ENCODE measurements around the gene ATF1.
"Not testable (repeated sequence)": the region's sequence is repeated elsewhere in the genome, so short reads cannot be mapped to it uniquely, and the experiment has no call there.

Gene ATF1

GRCh38 chr12:50803230-50803875, 39.5 kb downstream of the ATF1 start:
- DNase-seq (ENCODE audit: low read depth), result no peak

DNA sequence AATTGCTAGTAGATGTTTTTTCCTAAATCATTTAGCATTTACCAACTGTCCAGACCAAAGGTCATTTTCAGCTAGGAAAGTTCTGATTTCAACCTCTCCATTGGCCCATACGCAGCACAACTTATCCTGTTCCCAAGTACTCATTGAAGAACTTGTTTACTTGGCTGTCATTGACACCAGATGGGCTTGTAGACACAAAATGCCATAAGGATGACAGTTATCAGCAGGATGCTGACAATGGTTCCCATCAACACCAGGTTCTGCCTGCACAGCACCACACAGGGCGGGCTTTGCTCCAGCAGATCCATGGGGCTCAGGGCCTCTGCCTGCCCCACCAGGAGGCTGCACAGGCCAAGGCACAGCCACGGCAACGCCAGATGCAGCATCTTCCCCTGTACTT, 42.3 kb downstream of the ATF1 start:
- DNase-seq (ENCODE audit: low read depth), result no peak

GRCh38 chr12:50809131-50809530, 45.2 kb downstream of the ATF1 start:
- DNase-seq (ENCODE audit: low read depth), result not testable (repeated sequence)

DNA sequence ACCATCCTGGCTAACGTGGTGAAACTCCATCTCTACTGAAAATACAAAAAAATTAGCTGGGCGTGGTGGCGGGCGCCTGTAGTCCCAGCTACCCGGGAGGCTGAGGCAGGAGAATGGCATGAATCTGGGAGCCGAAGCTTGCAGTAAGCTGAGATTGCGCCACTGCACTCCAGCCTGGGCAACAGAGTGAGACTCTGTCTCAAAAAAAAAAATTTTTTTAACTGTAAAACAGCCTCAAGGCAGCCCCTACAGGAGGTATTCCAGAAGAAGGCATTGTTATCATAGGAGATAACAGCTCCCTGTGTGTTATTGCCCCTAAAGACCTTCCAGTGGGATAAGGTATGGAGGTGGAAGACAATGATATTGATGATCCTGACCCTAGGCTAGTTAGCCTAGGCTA, 51.0 kb downstream of the ATF1 start:
- not testable (repeated sequence) for DNase-seq (ENCODE audit: low read depth)

GRCh38 chr12:50820177-50820576, 56.3 kb downstream of the ATF1 start:
- no peak for DNase-seq (ENCODE audit: low read depth)

- no peak for DNase-seq (ENCODE audit: low read depth)
Measured at GRCh38 chr12:50822082-50822481, 58.2 kb downstream of the ATF1 start.

DNA sequence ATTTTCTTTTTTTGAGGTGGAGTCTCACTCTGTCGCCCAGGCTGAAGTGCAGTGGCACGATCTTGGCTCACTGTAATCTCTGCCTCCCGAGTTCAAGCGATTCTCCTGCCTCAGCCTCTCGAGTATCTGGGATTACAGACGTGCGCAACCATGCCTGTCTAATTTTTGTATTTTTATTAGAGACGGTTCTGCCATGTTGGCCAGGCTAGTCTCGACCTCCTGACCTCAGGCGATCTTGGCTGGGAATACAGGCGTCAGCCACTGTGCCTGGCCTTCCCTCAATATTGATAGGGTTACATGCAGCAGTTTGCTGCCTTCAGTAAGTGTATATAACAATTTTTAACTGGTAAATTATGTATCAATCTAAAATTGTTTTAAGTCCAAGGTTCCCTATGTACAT, 59.8 kb downstream of the ATF1 start:
- not testable (repeated sequence) for DNase-seq (ENCODE audit: low read depth)

GRCh38 chr12:50824914-50825313, 61.0 kb downstream of the ATF1 start:
- no peak for DNase-seq (ENCODE audit: low read depth)

- peak; percentile 23 for DNase-seq (ENCODE audit: low read depth)
Measured at GRCh38 chr12:50825372-50825838, 61.5 kb downstream of the ATF1 start.

DNA sequence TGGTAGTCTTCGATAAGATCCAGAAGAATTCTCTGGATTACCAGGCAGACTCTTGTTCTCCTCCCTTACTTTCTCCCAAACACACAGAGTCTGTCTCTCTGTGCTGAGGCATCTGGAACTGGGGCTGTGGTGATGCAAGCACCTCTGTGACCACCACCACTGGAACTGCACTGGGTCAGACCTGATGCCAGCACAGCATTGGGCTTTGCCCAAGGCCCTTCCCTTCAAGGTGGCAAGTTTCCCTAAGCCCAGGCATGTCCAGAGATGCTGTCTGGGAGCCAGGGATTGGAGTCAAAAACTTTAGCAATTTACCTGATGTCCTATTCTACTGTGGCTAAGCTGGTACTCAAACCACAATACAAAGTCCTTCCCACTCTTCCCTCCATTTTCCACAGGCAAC, 64.2 kb downstream of the ATF1 start:
- no peak for DNase-seq (ENCODE audit: low read depth)

DNA sequence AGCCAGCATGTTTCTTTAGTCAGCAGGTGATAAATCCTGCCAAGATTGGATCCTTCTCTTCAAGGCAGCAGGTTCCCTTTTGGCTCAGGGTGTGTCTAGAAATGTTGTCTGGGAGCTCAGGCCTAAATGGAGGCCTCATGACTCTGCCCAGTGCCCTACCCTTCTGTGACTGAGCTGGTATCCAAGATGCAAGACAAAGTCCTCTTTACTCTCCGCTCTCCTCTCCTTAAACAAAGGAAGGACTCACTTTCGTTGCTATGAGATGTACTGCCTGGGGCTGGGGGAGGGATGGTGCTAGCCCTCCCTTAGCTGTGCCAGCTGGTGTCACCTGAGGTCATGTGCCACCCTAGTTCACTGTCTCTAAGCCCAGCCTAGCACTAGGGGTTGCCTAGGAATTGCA, 65.0 kb downstream of the ATF1 start:
- DNase-seq (ENCODE audit: low read depth), result no peak

DNA sequence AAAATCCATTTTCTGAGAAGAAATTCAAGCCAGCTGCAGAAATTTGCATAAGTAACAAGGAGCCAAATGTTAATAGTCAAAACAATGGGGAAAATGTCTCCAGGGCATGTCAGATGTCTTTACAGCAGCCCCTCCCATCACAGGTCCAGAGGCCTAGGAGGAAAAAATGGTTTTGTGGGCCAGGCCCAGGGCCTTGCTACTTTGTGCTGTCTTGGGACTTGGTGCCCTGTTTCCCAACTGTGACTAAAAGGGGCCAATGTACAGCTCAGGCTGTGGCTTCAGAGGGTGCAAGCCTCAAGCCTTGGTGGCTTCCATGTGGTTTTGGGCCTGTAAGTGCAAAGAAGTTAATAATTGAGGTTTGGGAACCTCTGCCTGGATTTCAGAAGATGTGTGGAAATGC, 69.9 kb downstream of the ATF1 start:
- DNase-seq (ENCODE audit: low read depth), result not testable (repeated sequence)

- DNase-seq (ENCODE audit: low read depth), result no peak
Measured at GRCh38 chr12:50839042-50839441, 75.1 kb downstream of the ATF1 start.

- no peak for DNase-seq (ENCODE audit: low read depth)
Measured at GRCh38 chr12:50840809-50841487, 77.0 kb downstream of the ATF1 start.

GRCh38 chr12:50841716-50842531, 78.0 kb downstream of the ATF1 start:
- no peak for DNase-seq (ENCODE audit: low read depth)

DNA sequence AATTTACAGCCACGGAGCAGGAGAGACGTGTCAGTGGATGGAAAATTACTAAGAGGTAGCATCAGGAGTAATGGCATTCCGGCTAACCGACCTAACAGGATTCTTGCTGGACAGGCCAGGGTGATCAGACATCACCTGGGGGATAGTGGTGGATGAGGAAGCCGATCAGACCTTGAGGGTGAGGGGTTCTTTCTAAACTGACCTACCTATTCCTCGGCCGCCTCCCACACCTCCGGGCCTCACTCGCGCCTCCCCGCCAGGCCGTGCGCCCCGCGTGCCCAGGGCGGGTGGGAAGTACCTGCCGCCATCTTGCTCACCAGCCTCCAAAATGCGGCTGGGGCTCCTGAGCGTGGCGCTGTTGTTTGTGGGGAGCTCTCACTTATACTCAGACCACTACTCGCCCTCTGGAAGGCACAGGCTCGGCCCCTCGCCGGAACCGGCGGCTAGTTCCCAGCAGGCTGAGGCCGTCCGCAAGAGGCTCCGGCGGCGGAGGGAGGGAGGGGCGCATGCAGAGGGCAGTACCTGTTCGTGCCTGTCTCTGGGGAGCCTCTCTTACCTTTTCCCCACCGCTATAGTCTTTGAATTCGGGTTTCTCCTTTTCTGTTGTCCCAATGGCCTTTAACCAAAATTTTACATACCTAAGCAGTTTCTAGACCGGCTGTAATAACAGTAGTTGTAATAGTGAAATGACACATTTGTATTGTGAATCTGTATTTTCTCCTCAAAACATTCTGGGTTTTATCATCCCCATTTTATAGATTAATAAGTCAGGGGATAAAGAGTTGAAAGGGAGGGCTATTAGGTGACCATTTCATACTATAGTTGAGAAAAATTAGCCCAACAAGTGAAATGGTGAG, 79.0 kb downstream of the ATF1 start, which contains the start of gene TMPRSS12:
Gene TMPRSS12, plus strand, starts transcription at position 290 of the 857 bp plus-strand sequence. Its CDS starts 39 bp downstream, at position 329.
- no peak for DNase-seq (ENCODE audit: low read depth)

DNA sequence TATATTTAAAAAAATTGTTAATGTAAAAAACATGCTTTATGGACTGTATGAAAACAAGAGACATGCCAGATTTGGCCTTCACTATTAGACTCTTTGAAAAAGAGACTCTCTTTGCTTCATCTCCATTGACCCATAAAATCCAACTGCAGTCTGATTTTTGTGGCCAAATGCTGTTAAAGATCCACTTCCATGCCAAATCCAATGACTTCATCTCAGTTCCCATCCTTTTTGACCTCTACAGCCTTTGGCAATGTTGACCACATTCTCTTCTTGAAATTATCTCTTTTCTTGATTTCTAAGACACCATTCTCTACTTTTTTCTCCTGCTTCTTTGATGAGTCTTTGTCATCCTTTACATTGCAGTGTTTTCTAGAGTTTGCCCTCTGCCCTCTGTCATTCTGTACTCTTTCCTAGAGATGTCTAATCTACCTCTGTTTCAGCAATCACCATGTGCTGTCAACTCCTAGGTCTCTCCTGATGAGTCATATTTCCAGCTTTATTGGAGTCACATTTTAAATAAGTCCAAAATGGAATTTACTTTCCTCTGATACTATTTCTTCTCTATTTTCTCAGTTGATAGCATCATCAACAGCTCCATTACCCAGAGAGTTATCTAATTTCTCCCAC, 81.2 kb downstream of the ATF1 start:
- DNase-seq (ENCODE audit: low read depth), result no peak

DNA sequence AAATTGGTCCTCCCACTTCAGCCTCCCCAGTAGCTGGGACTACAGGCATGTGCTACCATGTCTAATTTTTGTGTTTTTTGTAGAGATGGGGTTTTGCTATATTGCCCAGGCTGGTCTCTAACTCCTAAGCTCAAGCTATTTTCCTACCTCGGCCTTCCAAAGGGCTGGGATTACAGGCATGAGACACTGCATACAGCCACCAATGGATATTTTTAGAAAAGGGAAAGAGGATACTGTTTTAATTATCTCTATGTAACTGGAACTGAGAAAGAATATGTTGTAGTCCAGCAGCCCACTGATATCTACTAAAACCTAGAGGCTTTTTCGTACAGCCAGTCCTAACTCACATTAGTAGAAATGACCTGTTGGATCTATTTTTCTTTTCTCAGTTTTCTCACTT, 85.1 kb downstream of the ATF1 start:
- no peak for DNase-seq (ENCODE audit: low read depth)

GRCh38 chr12:50855218-50855617, 91.3 kb downstream of the ATF1 start:
- DNase-seq (ENCODE audit: low read depth), result not testable (repeated sequence)

GRCh38 chr12:50855679-50856078, 91.8 kb downstream of the ATF1 start:
- not testable (repeated sequence) for DNase-seq (ENCODE audit: low read depth)

GRCh38 chr12:50859621-50860310, 95.9 kb downstream of the ATF1 start:
- no peak for DNase-seq (ENCODE audit: low read depth)
